Measurements from ENCODE around the gene IL34. TPM values are rescaled to one million over a fixed set of nuclear protein-coding genes. Genes with fewer than 3 reads are reported as not detected.

The IL34 gene
- total and polyA plus RNA-seq, 2 of the 13 experiments (the other 11 are each of a cell fraction or from before 2014, with no cell fraction given), result 1.2 to 1.3 TPM

GRCh38 chr16:70610273-70611223 lies 35.8 kb upstream of the IL34 start:
- Histone ChIP-seq H3K4me3 (replicated peaks in 1 of 3; ENCODE audit: insufficient read depth in 1 of 3, low read depth in 2 of 3, low read length in 3 of 3) (no peak overlapping the region), H3K79me2 (ENCODE audit: insufficient read depth, low read length) (no peaks in the 10 kb centered on the region), H3K27ac (ENCODE audit: extremely low read length, insufficient read depth, low read length) (no peak overlapping the region), H3K36me3 (replicated peaks in 1 of 2; ENCODE audit: control insufficient read depth in 1 of 2, insufficient read depth in 2 of 2, low read length in 2 of 2) (no peaks in the 10 kb centered on the region), H3K4me1 (ENCODE audit: insufficient read depth, low read length) (peaks cover 11% of the 10 kb centered on the region; the same call in 1 of the 2 replicates), H4K20me1 (ENCODE audit: insufficient read depth, low read length) (no peaks in the 10 kb centered on the region), H3K4me2 (ENCODE audit: low read depth, low read length) (no peak overlapping the region), H3K9me3 (ENCODE audit: low read length) (no peaks in the 10 kb centered on the region), H3K9ac (ENCODE audit: insufficient read depth, low read depth, low read length) (no peak overlapping the region), H2AFZ (ENCODE audit: low read length) (no peak overlapping the region), H3K27me3 (ENCODE audit: control insufficient read depth in 1 of 2, insufficient read depth in 2 of 2, low read length in 2 of 2) (peaks cover 0 to 20% of the 10 kb centered on the region in 2 experiments; a peak in 1 of 5 replicates)
- BruUV-seq (replicated peaks), result no TSS peak
- in situ Hi-C loops (cut with HindIII; ENCODE audit: extremely low pct_ligation_motif_present, low pct_unique_long_range_greater_than_20kb), result no loop called here
- DNase-seq (ENCODE audit: low spot score) (no peak), FAIRE-seq (no peak), ATAC-seq (peak; percentile 77)
- no peak for TF ChIP-seq GATAD2A (CRISPR knock-in tag; IDR thresholded peaks at IDR 0.05)
- TF ChIP-seq ZNF674 (CRISPR knock-in tag; IDR thresholded peaks at IDR 0.05; ENCODE audit: low read depth), result no peak
- TF ChIP-seq NFAT5 (CRISPR knock-in tag; IDR thresholded peaks at IDR 0.05), result no peak
- no peak for TF ChIP-seq ZNF75D (CRISPR knock-in tag; IDR thresholded peaks at IDR 0.05; ENCODE audit: borderline replicate concordance)
- TF ChIP-seq PLSCR1 (CRISPR knock-in tag; IDR thresholded peaks at IDR 0.05; ENCODE audit: borderline replicate concordance), result no peak
- ChIA-PET CTCF (ENCODE audit: low intra/inter-chr PET ratio, low total read pairs) (no interaction called here), POLR2A (no interaction called here)
- WGBS (ENCODE audit: low lambda C conversion rate), result 25% methylated on average over 18 of the region's 18 CpGs
- intact Hi-C loops (cut with micrococcal nuclease; ENCODE audit: unreplicated experiment), result no loop called here
